Islet of Langerhans (tissue), 1 donor: ENCODE data around the gene PDLIM7.

Experiments used
- FAIRE-seq: peaks from one replicate; lab custom pipeline; 2011; peaks lifted over from hg19 to GRCh38; lab: Jason Lieb, UNC

Gene PDLIM7

DNA sequence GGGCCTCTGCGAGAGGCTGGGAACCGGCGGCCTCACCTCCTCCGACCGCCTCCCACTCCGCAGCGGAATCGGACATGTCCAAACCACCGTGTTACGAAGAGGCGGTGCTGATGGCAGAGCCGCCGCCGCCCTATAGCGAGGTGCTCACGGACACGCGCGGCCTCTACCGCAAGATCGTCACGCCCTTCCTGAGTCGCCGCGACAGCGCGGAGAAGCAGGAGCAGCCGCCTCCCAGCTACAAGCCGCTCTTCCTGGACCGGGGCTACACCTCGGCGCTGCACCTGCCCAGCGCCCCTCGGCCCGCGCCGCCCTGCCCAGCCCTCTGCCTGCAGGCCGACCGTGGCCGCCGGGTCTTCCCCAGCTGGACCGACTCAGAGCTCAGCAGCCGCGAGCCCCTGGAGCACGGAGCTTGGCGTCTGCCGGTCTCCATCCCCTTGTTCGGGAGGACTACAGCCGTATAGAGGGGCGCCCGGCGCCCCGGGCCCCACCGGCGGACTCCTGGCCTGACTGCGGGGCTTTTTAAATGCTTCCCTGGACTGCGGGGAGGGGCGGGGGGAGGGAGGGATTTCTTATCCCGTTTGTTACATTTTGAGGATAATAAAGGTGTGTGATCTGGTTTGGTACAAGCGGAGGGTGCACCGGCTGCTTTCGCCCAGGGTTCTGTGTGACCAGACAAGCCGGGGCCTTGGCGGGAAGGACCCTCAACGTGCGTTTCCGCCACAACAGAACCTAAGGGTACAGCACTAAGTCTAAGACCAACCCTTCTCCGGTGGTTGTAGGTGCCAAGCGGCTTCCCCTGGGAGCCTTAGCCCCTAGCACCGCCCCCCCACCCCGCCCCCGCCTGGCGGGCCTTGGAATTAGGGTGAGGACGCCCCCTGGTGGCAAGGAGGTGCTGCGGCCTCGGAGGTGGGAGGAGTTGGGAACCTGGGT lies 41.5 kb downstream of the PDLIM7 start:
- no peak for FAIRE-seq

DNA sequence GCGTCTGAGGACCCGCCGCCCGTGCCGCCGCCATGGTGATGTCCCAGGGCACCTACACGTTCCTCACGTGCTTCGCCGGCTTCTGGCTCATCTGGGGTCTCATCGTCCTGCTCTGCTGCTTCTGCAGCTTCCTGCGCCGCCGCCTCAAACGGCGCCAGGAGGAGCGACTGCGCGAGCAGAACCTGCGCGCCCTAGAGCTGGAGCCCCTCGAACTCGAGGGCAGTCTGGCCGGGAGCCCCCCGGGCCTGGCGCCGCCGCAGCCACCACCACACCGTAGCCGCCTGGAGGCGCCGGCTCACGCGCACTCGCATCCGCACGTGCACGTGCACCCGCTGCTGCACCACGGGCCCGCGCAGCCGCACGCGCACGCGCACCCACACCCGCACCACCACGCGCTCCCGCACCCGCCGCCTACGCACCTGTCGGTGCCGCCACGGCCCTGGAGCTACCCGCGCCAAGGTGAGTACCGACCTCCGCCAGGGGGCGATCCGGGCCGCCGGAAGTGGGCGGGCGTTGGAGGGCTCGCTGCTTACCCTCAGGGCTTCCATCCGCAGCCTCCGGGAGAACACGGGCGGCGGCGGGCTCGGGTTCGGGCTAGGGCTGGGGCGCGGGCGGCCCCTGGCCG lies 42.3 kb downstream of the PDLIM7 start:
- FAIRE-seq, result no peak

DNA sequence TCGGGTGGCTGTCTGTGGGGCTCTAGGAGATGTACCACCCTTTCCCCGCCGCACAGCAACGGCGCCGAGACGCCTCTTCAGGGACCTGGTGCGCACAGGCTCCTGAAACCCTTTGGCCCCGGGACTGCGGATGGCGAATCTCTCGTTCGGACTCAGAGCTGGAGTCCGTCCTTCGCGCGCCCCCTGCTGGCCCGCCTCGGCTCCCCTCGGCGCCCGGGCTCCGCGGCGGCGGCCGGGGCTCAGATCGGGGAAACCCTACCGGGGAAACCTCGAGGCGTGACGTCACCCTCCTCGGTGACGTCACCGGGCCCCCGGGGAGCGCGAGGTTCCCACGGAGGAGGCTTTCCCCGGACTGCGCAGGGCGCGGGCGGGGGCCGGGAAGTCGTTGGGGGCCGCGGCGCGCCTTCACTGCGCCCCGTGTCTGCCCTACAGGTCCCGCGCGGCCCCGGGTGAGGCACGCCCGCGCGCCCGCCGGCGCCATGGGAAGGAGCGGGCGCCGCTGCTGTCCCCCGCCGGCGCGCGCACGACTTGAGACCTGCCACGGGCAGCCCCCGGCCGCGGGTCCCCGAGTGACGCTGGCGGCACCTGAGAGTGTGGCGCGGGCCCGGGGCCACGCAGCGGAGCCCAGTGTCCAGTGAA lies 42.9 kb downstream of the PDLIM7 start:
- no peak for FAIRE-seq

DNA sequence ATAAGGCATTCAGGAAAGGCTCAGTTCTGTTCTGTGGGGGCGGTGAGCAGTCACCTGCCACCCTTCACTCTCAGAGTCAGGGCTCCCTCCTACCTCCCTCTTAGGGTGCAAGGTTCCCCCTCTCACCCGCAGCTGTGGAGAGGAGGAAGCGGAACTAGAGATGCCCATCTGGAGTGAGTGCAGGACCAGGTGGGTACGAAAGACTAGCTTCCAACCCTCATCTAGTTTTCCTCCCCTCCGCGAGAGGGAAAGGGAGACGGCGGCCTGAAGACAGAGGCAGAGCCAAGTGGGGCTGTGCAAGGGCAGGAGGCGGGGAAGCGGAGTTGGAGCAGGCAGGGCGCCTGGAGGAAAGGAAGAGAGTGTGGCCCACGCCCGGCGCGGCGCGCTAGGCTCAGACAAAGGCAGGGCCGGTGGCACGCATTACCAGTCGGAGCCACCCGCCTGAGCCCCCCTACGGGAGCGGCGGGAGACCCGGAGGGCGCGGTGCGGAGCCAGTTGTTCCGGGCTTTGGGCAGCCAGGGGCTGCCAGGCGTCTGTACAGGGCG lies 43.5 kb downstream of the PDLIM7 start:
- no peak for FAIRE-seq

DNA sequence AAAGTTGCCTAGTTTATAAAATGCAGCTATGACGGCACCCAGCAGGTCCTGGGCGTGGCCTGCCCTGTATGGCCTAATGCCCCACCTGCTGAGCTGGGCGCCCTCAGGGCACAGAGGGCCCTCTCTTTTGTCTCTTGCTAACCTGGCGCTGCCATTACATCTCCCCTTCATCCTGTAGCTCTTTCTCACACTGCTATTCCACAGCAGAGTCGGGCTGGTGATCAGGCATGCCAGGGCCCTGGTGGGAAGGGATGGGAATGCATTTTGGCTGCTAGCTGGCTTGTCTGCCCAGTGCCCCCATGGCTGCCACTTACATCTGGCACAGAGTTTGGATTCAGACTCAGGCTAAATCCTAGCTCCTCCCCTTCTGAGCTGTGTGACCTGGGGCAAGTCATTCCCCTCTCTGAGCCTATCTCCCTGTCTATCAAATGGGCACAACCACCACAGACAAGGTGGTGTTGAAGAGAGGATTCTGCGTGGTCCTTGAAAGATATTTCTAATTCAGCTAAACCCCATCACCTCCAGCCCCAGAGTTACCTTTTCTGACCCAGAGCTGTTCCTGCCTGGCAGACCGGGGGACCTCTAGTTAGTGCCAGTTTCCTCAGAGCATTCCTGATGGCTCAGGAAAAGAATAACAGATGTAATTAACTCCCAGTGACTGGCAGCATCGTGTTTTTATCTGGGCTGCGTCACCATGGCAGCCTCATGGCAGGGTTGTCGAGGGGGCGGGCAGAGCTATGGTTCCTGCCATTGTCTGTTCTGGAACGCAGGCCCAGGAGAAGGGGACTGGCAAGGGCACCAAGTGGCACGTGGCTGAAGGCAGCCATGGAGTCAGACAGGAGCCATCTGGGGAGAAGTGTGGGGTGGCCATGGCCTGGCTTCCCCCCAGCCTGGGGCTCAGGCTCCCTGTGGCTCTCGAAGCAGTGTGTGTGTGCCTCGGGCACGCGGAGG lies 44.4 kb downstream of the PDLIM7 start:
- FAIRE-seq, result no peak

DNA sequence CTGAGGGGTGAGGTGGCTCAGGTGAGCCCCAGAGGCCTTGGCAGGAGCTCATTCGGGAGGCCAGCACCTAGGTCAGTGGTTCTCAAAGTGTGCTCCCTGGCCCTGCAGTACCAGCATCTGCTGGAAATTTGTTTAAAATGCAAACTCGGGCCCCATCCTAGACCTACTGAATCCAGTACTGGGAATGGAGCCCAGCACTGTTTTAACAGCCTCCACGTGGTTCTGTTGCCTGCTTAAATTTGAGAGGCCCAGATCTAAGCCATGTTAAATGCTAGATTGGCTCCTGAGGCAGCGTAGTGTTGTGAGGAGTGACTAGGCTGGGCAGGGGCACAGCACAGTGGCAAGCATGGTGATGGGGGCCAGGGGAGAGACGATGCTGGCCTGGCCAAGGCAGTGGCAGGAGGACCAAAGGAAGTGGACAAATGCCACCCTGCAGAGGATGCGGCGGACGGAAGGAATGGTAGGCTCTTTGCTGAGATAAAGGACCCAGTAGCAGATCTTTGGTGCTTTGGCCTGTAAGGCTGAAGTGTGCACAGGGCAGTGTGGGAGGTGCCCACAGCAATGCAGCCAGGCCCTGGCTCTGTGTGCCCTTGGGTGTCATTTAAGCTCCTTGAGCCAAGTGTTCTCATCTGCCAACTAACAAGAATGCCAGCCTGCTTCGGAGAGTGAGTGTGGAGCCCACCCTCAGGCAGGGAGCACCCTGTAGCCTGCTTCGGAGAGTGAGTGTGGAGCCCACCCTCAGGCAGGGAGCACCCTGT lies 46.6 kb downstream of the PDLIM7 start:
- FAIRE-seq, result no peak

DNA sequence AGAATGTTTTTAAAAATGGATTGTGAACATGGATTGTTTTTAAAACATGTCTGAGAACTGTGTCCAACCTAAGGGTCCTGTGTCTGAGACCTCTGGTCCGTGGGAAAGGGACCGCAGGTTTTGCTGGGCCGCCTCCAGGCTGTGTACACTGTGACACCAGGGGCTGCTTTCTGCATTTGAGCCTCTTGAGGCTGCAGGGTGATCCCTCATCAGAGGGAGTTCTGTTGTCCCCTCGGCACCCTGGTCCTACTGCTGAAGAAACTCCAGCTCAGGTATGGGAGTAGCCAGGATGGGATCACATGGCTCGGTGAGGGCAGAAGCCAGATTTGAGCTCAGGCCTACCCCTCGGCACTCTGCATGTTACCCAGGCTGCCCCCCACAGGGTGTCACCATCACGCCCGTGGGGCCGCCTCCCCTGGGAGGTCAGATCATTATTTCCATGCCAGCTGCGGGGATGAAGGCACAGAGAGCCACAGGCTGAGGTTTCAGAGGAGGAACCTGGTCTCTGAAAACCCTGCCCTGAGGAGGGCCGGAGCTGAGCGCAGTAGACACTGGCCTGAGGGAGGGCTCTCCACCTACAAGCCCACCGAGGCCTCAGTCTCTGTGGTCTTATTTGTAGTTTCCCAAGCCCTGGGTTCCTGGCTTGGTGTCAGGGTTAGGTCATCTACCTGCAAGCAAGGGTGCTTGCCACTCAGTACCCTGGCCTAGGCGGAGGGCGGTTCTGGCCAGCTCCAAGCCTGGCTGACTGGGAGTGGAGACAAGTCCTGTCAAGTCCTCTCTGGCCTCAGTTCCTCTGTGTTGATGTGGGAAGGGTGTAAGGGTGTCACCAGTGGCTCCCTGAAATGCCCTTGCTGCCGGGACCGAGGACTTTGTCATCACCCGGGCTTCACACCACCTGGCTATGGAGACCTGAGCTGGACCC lies 48.0 kb downstream of the PDLIM7 start:
- FAIRE-seq, result no peak

DNA sequence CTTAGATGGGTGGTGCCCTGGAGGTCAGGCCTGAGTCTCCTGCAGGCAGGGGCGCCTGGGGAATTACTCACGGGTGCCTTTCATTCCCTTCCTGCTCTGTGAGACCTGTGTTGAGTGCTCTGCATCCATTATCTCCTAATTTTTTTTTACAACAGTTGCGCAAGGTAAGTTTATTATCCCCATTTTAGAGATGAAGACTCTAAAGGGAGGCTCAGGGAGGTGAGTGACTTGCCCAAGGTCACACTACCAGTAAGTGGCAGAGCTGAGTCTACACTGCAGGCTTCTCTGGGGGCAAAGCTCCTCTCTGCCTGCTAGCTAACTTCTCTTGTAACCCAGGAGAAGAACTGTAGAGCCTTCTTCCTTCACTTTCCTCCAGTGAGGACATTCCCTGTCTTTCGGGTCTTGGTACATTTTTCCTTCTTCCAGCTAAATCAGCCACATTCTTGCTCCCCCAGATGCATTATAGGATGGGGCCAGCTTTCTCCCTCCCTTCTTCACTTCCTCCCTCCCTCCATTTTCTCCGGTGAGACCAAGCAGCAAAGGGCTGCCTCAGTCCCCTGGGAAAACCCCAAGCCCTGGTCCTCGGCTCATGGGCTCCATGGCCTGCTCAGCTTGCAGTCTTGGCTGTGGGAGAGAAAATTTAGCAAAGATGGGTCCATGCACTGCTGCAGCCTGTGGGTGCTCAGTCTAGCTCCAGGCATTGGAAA lies 49.0 kb downstream of the PDLIM7 start:
- FAIRE-seq, result no peak

DNA sequence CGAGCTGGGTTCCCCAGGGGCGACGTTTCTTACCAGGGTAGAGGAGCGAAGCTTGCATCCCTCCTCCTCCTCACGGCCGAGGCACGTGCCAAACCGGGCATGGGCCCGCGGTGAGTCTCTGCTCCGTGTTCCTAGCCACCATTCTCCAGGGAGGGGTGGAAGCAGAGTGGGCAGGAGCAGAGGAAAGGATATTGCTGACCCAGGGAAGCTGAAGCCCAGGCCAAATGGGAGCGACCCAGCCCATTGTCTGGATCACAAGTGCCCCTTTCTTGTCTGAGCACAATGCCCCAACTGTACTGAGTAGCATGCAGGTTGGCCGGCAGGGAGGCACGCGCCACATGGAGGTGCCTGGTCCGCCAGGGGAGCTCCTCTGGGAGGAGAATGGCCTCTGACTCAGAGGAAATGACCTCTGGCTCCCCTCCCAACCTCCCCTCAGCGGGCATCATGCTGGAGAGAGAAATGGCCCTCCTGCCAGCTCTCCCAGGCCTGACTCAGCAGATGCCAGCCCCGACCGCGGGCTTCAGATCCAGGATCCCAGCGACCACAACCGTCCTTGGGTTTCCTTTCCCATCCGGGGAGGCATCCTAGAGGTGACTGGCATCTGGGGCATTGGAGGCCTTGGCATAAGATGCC lies 49.7 kb downstream of the PDLIM7 start:
- FAIRE-seq, result no peak

DNA sequence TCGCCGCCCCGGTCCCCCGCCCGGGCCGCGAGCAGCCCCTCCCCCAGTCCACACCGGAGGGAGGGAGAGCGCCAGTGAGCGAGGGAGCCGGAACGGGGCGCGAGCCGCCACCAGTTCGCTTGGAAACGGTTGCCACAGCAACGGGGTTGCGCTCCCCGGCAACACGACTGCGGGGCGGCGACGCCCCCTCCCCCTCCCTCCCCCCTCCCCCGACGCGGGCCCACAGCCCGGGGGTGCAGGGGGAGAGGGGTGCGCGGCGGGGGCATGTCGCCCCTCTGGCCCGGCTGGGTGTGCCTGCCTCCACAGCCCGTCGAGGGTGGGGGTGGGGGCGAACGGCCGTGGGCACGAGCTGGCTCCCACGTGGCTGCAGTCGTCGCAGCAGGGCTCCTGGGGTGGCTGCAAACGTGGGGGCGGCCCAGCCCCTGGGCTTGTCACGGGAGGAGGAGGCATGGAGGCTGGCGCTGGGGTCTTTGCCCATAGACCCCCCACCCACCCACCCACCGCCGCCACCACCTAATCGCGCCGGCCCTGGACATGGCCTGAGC lies 50.3 kb downstream of the PDLIM7 start:
- FAIRE-seq, result no peak

DNA sequence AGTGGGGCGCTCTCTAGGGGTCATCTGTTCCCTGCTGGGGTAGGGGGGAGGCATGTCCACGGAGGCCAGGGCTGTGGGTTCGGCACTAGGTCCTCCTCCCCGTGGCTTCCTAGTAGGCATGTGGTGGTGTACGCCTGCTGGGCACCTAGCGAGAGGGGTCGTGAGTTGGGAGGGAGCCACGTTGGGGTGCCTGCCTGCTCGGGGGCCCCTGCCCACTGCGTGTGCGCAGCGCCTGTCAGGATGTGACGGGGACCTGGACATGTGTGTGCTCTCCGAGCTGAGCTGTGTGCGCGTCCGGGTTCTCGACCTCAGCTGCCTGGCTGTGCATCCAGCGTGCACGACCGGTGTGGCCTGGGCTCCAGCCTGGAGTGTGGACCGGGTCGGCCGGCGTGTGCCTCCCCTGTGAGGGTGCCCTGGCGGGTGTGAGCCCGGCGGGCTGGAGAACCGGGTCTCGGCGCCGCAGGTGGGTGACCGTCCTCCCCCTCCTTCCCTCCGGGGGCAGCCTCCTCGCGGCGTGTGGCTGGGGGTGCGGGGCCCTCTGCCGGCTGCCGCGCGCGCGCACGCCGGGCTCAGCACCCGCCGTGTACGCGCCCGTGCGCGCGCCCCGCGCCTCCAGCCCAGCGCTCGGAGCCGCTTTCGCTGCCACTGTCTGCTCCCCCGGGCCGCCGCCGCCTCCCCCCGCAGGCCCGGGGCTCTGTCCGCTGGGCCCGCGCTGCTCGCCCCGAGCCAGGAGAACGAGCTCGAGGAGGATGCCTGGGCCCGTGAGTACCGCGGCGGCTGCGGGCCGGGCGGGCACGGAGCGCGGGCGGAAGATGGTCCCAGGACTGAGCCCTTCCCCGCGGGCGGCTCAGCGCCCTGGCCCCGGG lies 51.0 kb downstream of the PDLIM7 start, which contains the start of gene PRR7:
Gene PRR7 (plus strand): TSS at position 615 of the 866 bp plus-strand sequence. CDS start 8,254 bp downstream, outside the sequence.
- FAIRE-seq, result no peak

DNA sequence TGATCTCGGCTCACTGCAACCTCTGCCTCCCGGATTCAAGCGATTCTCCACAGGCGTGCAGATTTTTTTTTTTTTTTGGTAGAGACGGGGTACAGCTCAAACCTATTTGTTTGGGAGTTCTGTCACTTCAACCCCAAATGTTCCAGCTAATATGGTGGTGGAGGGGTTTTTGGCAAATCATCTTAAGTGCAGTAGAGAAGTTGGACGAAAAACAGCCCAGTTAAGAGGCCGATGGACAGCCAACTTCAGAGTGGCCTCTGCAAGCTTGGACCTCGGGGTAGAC lies 51.5 kb downstream of the PDLIM7 start:
- FAIRE-seq, result no peak

DNA sequence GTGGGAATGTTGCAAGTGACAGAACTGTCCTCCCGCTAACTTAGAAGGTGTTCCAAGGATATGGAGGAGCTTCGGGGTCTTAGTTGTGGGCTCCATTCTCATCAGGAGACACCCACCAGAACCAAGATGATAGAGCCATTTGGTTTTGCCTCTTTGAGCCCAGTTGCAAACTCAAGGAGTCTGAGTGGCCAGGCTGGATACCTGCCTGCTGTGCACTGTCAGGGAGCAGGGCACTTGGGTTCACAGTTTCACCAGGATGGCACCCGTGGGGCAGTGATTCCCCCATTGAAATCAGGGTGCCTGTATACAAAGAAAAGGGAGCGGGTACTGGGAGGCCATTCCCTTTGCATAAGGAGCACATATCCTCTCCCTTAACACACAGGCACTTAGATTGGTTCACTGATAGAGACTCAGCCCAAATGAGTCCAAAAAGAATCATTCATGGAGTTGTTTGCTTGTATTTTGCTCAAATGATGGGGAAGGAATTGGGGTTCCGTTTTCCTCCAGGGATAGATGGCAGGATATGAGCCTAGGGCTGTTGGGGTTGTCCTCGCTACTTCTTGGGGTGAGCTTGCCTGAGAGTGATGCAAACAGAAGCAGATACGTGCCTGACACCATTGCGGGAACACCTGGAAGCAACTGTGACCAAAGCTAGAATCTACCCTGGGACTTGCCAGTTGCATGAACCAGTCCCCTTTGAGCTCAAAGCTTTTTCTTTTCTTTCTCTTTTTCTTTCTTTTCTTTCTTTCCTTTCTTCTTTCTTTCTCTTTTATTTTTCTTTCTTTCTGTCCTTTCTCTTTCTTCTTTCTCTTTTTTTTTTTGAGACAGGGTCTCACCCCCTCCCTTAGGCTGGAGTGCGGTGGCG lies 52.1 kb downstream of the PDLIM7 start:
- no peak for FAIRE-seq

DNA sequence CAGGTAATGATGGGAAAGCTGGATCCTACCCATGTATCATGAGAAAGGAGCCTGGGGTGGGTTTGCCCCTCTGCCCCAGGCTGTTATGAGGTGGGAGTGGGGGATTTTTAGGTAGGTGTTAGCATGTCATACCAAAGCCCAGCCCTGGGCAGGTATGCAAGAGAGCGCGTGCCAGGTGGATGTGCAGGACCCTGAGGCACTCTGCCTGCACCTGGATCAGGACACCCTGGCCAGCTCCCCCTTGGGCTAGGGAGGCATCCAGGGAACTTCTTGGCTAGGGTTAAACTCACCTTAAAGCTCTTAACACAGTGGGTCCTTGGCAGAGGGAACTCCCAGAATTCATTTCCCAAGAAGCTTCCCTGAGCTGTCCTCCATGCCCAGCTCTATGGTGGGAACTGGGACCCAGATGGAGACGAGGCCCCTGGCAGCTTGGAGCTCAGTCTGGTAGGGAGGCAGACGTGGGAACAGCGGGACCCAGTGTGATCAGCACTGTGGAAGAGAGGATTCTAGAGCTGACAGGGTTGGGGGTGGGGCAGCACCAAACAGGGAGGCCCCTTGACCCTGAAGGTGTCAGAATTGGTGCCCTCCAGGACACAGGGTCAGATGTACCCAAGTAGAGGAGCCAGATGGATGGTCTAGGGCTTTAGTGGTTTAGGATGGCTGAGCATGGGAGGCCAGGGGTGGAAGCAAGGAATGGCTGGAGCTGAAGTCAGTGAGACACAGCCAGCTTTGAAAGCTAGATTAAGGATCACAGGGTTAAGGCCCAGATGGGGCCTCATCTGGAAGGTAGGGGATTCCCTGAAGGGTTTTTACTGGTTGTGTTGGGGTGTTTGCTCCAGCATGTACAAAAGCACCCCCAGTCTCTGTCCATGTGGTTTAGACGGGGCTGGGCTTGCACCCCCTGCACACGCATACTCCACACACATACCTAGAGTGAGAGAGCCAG lies 53.0 kb downstream of the PDLIM7 start:
- no peak for FAIRE-seq
